K562 (cell line): ENCODE results near the gene MEGF11. TPM values are rescaled to one million over a fixed set of nuclear protein-coding genes. Genes with fewer than 3 reads are reported as not detected.

Source experiments
- ATAC-seq: fragments of 200-7000 bp; cut with Tn5 transposase; 3 replicates; pipeline ENCODE4 v1.9.1; 2020; ENCODE audit warnings: moderate library complexity
- BruUV-seq: library from RNA; stranded (reverse); fragments of 400-500 nt; replicated peaks from 2 replicates; lab custom pipeline; 2021; lab: Mats Ljungman, UMichigan
- CTCF ChIA-PET: fragments of 300-600 bp; formaldehyde crosslinking; extraction: SDS; loops from one replicate; lab custom pipeline; 2021; ENCODE audit warnings: low intra/inter-chr PET ratio; lab: Yijun Ruan, JAX
- POLR2A ChIA-PET: fragments of 300-600, 350-650 bp; sonication (Branson Sonifier 250); formaldehyde crosslinking; extraction: SDS; loops from one replicate; lab custom pipeline; 2021; ENCODE audit warnings: antibody characterized with exemption, inconsistent platforms; lab: Yijun Ruan, JAX
- DNase-seq, 4 experiments: peaks; one replicate each; pipeline versions ENCODE4 v3.0.0 to v3.0.0-alpha.2; 2011 to 2018; ENCODE audit warnings: low spot score in 3 of 4, mixed read lengths in 3 of 4; ENCODE audit errors: extremely low read depth in 1 of 4
- FAIRE-seq: peaks from 2 replicates; lab custom pipeline; 2011; peaks lifted over from hg19 to GRCh38; lab: Jason Lieb, UNC
- H2AFZ ChIP-seq: 2 replicates; pipeline ENCODE4 v1.6.0; 2011; ENCODE audit warnings: low read depth, low read length, control low read depth, inconsistent platforms
- H3K27ac ChIP-seq: fragments of 200-600 bp; 3 replicates; pipeline ENCODE4 v1.8.0; 2011; ENCODE audit warnings: low read depth, mild to moderate bottlenecking, control low read depth, inconsistent platforms, low read length, moderate library complexity, mixed read lengths; ENCODE audit errors: extremely low read depth
- H3K27me3 ChIP-seq, 2 experiments: fragments of 300-600 bp in 1 of 2; 2 replicates in 1 of 2; 3 replicates in 1 of 2; pipeline versions ENCODE4 v1.6.0 to v1.8.0; 2011; ENCODE audit warnings: inconsistent platforms in 2 of 2, low read length in 2 of 2, mild to moderate bottlenecking in 1 of 2, mixed read lengths in 1 of 2, moderate library complexity in 1 of 2; ENCODE audit not compliant: control insufficient read depth in 2 of 2, insufficient read depth in 2 of 2
- H3K36me3 ChIP-seq: fragments of 300-600 bp; 3 replicates; pipeline ENCODE4 v1.8.0; 2011; ENCODE audit warnings: mild to moderate bottlenecking, low read length, inconsistent platforms; ENCODE audit not compliant: control insufficient read depth, insufficient read depth
- H3K4me1 ChIP-seq, 2 experiments: fragments of 200-600 bp in 1 of 2; replicated peaks in 1 of 2; 2 replicates in 1 of 2; 3 replicates in 1 of 2; pipeline versions ENCODE4 v1.5.1 to v1.8.0; 2011; ENCODE audit warnings: inconsistent platforms in 2 of 2, low read length in 2 of 2, mild to moderate bottlenecking in 1 of 2, mixed read lengths in 1 of 2, moderate library complexity in 1 of 2; ENCODE audit not compliant: control insufficient read depth in 2 of 2, insufficient read depth in 2 of 2
- H3K4me2 ChIP-seq: 2 replicates; pipeline ENCODE4 v1.6.1; 2011; ENCODE audit warnings: low read length, control low read depth, inconsistent platforms, mixed read lengths; ENCODE audit not compliant: insufficient read depth
- H3K4me3 ChIP-seq: fragments of 200-600 bp; sonication (generic), shearing (Covaris generic); 2 replicates; pipeline ENCODE4 v1.5.1; 2016; ENCODE audit warnings: control low read depth, inconsistent platforms
- H3K79me2 ChIP-seq: fragments of 200-600 bp; 3 replicates; pipeline ENCODE4 v1.8.0; 2011; ENCODE audit warnings: low read length, inconsistent platforms; ENCODE audit not compliant: control insufficient read depth, insufficient read depth
- H3K9ac ChIP-seq, 2 experiments: 2 replicates each; pipeline versions ENCODE4 v1.6.0 to v1.6.1; 2011; ENCODE audit warnings: low read depth in 2 of 2, low read length in 2 of 2, control low read depth in 1 of 2, inconsistent platforms in 1 of 2, mild to moderate bottlenecking in 1 of 2, mixed read lengths in 1 of 2; ENCODE audit not compliant: insufficient read depth in 1 of 2
- H3K9me1 ChIP-seq: one replicate; pipeline ENCODE4 v1.6.0; 2011; ENCODE audit warnings: inconsistent platforms, mild to moderate bottlenecking, low read length, moderate library complexity; ENCODE audit not compliant: control insufficient read depth, insufficient read depth
- H3K9me3 ChIP-seq: replicated peaks from 2 replicates; pipeline ENCODE4 v1.5.1; 2011; ENCODE audit warnings: low read depth, low read length, inconsistent platforms; ENCODE audit not compliant: control insufficient read depth, insufficient read depth
- H4K20me1 ChIP-seq: replicated peaks from 2 replicates; pipeline ENCODE4 v1.6.1; 2011; ENCODE audit warnings: low read length, inconsistent platforms, mixed read lengths; ENCODE audit not compliant: control insufficient read depth, insufficient read depth
- BRD9 ChIP-seq: fragments of 450-650 bp; IDR thresholded peaks from 2 replicates; pipeline ENCODE4 v1.6.1; 2018; ENCODE audit warnings: low read depth; ENCODE audit not compliant: partially characterized antibody
- FOS ChIP-seq: IDR thresholded peaks from 3 replicates; pipeline ENCODE4 v1.6.1; 2011; ENCODE audit not compliant: insufficient read length; ENCODE audit errors: extremely low read depth
- HDAC3 ChIP-seq: fragments of 450-650 bp; IDR thresholded peaks from 2 replicates; pipeline ENCODE4 v1.6.1; 2018; ENCODE audit warnings: borderline replicate concordance, mild to moderate bottlenecking, moderate library complexity; ENCODE audit not compliant: partially characterized antibody
- HDGF ChIP-seq: fragments of 450-650 bp; IDR thresholded peaks from 2 replicates; pipeline ENCODE4 v1.6.1; 2016
- HLTF ChIP-seq: fragments of 450-650 bp; IDR thresholded peaks from 2 replicates; pipeline ENCODE4 v1.6.1; 2016
- MTA2 ChIP-seq: fragments of 450-650 bp; IDR thresholded peaks from 2 replicates; pipeline ENCODE4 v1.6.1; 2016; ENCODE audit warnings: low read depth
- PBX2 ChIP-seq, 2 experiments: IDR thresholded peaks in 1 of 2; conservative IDR thresholded peaks in 1 of 2; 2 replicates each; pipeline ENCODE4 v1.6.1; 2016; ENCODE audit warnings: low read depth in 2 of 2, mild to moderate bottlenecking in 1 of 2, missing compliant biosample characterization in 1 of 2, missing genetic modification characterization in 1 of 2, moderate library complexity in 1 of 2
- RB1 ChIP-seq: fragments of 450-650 bp; IDR thresholded peaks from 2 replicates; pipeline ENCODE4 v1.6.1; 2017; ENCODE audit warnings: low read depth, mild to moderate bottlenecking
- RBM34 ChIP-seq: fragments of 200-400 bp; formaldehyde crosslinking; IDR thresholded peaks from 2 replicates; pipeline ENCODE4 v1.6.1; 2018; ENCODE audit warnings: low read length, borderline replicate concordance; ENCODE audit not compliant: insufficient read depth
- RCOR1 ChIP-seq, 2 experiments: IDR thresholded peaks; 2 replicates each; pipeline ENCODE4 v1.6.1; 2012; ENCODE audit warnings: low read depth in 2 of 2, low read length in 2 of 2, borderline replicate concordance in 1 of 2, improper control_type of control experiment in 1 of 2
- SP1 ChIP-seq: sonication (generic); formaldehyde crosslinking; IDR thresholded peaks from 2 replicates; pipeline ENCODE4 v1.8.1; 2022; ENCODE audit warnings: mild to moderate bottlenecking, missing genetic modification reagents
- TEAD4 ChIP-seq, 2 experiments: sonication (generic) in 1 of 2; formaldehyde crosslinking in 1 of 2; IDR thresholded peaks; 2 replicates each; pipeline versions ENCODE4 v1.6.1 to v1.8.0; 2012 to 2022; ENCODE audit warnings: borderline replicate concordance in 1 of 2, inconsistent platforms in 1 of 2, low read length in 1 of 2, mild to moderate bottlenecking in 1 of 2, missing genetic modification reagents in 1 of 2
- THRB ChIP-seq: fragments of 450-650 bp; formaldehyde crosslinking; conservative IDR thresholded peaks from 2 replicates; pipeline ENCODE4 v1.4.0; 2022; ENCODE audit warnings: mild to moderate bottlenecking, missing genetic modification characterization
- ZFP30 ChIP-seq: fragments of 250-450 bp; sonication (Bioruptor Pico); IDR thresholded peaks from 2 replicates; pipeline ENCODE4 v1.8.0; 2022; ENCODE audit warnings: moderate library complexity, mild to moderate bottlenecking, inconsistent platforms, borderline replicate concordance
- ZNF165 ChIP-seq: fragments of 250-450 bp; sonication (Bioruptor Pico); IDR thresholded peaks from 2 replicates; pipeline ENCODE4 v1.4.0; 2020; ENCODE audit warnings: borderline replicate concordance
- ZNF583 ChIP-seq: fragments of 250-450 bp; sonication (Bioruptor Pico); IDR thresholded peaks from 2 replicates; pipeline ENCODE4 v1.4.0; 2020
- ZSCAN29 ChIP-seq: fragments of 450-650 bp; IDR thresholded peaks from 2 replicates; pipeline ENCODE4 v1.6.1; 2017
- WGBS: fragments of 100-300 bp; shearing (Covaris generic); methylation state at CpG from one replicate; pipeline ENCODE4 v1.1.6; 2016; ENCODE audit warnings: low coverage, mixed read lengths; ENCODE audit not compliant: insufficient coverage; ENCODE audit errors: missing lambda C conversion rate; 5-methylcytosine and 5-hydroxymethylcytosine counted together
- in situ Hi-C: fragments of 300-500 bp; cut with MboI; formaldehyde crosslinking; loops from 4 replicates; pipeline ENCODE4 v1.15.0; 2018; ENCODE audit warnings: inconsistent platforms, mixed read lengths
- intact Hi-C: fragments of 100-400 bp; cut with micrococcal nuclease; formaldehyde crosslinking; loops from 2 replicates; pipeline ENCODE4 v1.14.2; 2022
- polyA plus RNA-seq, 8 experiments: library from polyadenylated mRNA; depleted of rRNA in 4 of 8; stranded (reverse) in 5 of 8; unstranded in 3 of 8; fragments of >200 nt; fragmentation: Nextera tagmentation in 2 of 8; fragmentation: Illumina TruSeq in 1 of 8; extraction: Ambion mirVana in 2 of 8; extraction: Trizol in 1 of 8; gene quantifications; 2 replicates each; pipeline versions ENCODE4 v1.2.1 to v1.2.3, GENCODE V29; 2011 to 2014; ENCODE audit warnings: inconsistent platforms in 1 of 8, missing spikeins in 1 of 8
- total RNA-seq, 7 experiments: library from RNA; depleted of rRNA in 6 of 7; stranded (reverse); fragments of >200 nt in 6 of 7; fragmentation: Illumina TruSeq in 2 of 7; extraction: Trizol in 2 of 7; gene quantifications; 2 replicates each; pipeline versions ENCODE4 v1.2.1 to v1.2.3, GENCODE V29; 2011 to 2021; ENCODE audit warnings: low replicate concordance in 1 of 7

The MEGF11 gene
- total and polyA plus RNA-seq, 9 of the 15 experiments (the other 6 are each of a cell fraction or from before 2014, with no cell fraction given), result 0.06 to 0.23 (median 0.20) TPM; not detected in 6

- TF ChIP-seq PBX2 (CRISPR knock-in tag; IDR thresholded peaks at IDR 0.05; ENCODE audit: low read depth) (no peak), PBX2 (tag; conservative IDR thresholded peaks at IDR 0.05; ENCODE audit: low read depth) (no peak), RBM34 (no peak), SP1 (CRISPR knock-in tag) (no peak), ZNF165 (CRISPR knock-in tag) (no peak), RCOR1 (IDR thresholded peaks at IDR 0.05; ENCODE audit: borderline replicate concordance in 1 of 2, low read depth in 2 of 2, low read length in 2 of 2) (no peak), TEAD4 (IDR thresholded peaks at IDR 0.05; ENCODE audit: low read length) (no peak), TEAD4 (CRISPR knock-in tag; IDR thresholded peaks at IDR 0.05; ENCODE audit: borderline replicate concordance) (no peak)
These were observed 13.2 kb downstream of the MEGF11 start (continued) for GRCh38 chr15:66240240-66240794.

GRCh38 chr15:66239514-66239913 is 14.0 kb downstream of the MEGF11 start:
- FAIRE-seq (no peak), ATAC-seq (no peak), DNase-seq (no peak)
- Histone ChIP-seq H3K9me1 (no peaks in the 10 kb centered on the region), H3K9ac (no peak overlapping the region), H3K4me1 (peaks cover 3 to 7% of the 10 kb centered on the region in 2 experiments; a peak in 3 of 5 replicates), H2AFZ (no peak overlapping the region), H4K20me1 (no peaks in the 10 kb centered on the region; the same call in 1 of the 2 replicates), H3K79me2 (no peaks in the 10 kb centered on the region), H3K36me3 (no peaks in the 10 kb centered on the region), H3K4me2 (no peak overlapping the region), H3K27ac (no peak overlapping the region), H3K4me3 (no peak overlapping the region), H3K27me3 (peaks cover 10 to 60% of the 10 kb centered on the region in 2 experiments; a peak in 4 of 5 replicates), H3K9me3 (no peaks in the 10 kb centered on the region)
- no TSS peak for BruUV-seq
- 36% methylated on average over 4 of the region's 4 CpGs for WGBS
- in situ Hi-C loops (no loop called here), intact Hi-C loops (loop anchor here (10.0 kb wide), 1 partner anchor 45 kb away; no protein-coding TSS in a partner anchor)
- ChIA-PET CTCF (no interaction called here), POLR2A (interaction anchor here (0.9 to 1.2 kb wide), 2 partner anchors 25 to 26 kb away, joined by 3 to 4 read pairs; no protein-coding TSS in a partner anchor)
- TF ChIP-seq THRB (no peak), HDGF (no peak), ZFP30 (CRISPR knock-in tag) (no peak), ZSCAN29 (no peak), BRD9 (no peak), MTA2 (no peak), ZNF583 (CRISPR knock-in tag) (no peak), FOS (no peak), RB1 (no peak), HLTF (no peak), HDAC3 (no peak)
